ENCODE results near the gene SCGN.

SCGN gene

DNA sequence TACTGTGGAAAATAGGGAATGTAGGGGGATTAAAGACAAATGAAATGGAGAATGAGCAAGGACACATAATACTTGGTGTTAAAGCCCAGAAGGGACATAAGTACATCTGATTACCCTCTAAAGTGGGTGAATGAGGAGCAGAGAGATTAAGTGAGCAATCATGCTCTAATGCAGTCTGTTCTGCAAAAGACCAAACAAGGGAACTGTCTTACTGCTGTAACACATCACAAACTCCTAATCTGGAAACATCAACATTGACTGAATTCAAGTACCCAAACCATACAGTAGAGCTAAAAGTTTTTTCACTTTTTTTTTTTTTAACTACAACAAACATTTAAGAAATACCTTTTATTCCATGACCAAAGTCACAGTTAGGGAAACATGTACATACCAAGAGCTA is 83.2 kb downstream of the SCGN start (continued):
- TF ChIP-seq CSRNP3 (CRISPR knock-in tag; IDR thresholded peaks at IDR 0.05) (no peak), ZNF8 (CRISPR knock-in tag; IDR thresholded peaks at IDR 0.05) (no peak), CREB5 (CRISPR knock-in tag; IDR thresholded peaks at IDR 0.05; ENCODE audit: low read depth) (no peak)
- TF ChIP-seq, protein P1, sequence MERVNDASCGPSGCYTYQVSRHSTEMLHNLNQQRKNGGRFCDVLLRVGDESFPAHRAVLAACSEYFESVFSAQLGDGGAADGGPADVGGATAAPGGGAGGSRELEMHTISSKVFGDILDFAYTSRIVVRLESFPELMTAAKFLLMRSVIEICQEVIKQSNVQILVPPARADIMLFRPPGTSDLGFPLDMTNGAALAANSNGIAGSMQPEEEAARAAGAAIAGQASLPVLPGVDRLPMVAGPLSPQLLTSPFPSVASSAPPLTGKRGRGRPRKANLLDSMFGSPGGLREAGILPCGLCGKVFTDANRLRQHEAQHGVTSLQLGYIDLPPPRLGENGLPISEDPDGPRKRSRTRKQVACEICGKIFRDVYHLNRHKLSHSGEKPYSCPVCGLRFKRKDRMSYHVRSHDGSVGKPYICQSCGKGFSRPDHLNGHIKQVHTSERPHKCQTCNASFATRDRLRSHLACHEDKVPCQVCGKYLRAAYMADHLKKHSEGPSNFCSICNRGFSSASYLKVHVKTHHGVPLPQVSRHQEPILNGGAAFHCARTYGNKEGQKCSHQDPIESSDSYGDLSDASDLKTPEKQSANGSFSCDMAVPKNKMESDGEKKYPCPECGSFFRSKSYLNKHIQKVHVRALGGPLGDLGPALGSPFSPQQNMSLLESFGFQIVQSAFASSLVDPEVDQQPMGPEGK (CRISPR knock-in tag; IDR thresholded peaks at IDR 0.05; ENCODE audit: borderline replicate concordance) = no peak

GRCh38 chr6:25743868-25744267 is 91.9 kb downstream of the SCGN start:
- no peak for ATAC-seq
- TF ChIP-seq ZNF70 (CRISPR knock-in tag; IDR thresholded peaks at IDR 0.05) (no peak), BACH2 (CRISPR knock-in tag; IDR thresholded peaks at IDR 0.05; ENCODE audit: borderline replicate concordance) (no peak), PPARA (CRISPR knock-in tag; IDR thresholded peaks at IDR 0.05; ENCODE audit: borderline replicate concordance) (no peak), CREB5 (CRISPR knock-in tag; IDR thresholded peaks at IDR 0.05; ENCODE audit: low read depth) (no peak), ISL1 (CRISPR knock-in tag; IDR thresholded peaks at IDR 0.05) (no peak), OSR1 (CRISPR knock-in tag; IDR thresholded peaks at IDR 0.05) (no peak), TOX (CRISPR knock-in tag; IDR thresholded peaks at IDR 0.05; ENCODE audit: borderline replicate concordance) (no peak), POU6F1 (CRISPR knock-in tag; IDR thresholded peaks at IDR 0.05; ENCODE audit: borderline replicate concordance, low read depth) (no peak), TSHZ2 (CRISPR knock-in tag; IDR thresholded peaks at IDR 0.05) (no peak), RARB (CRISPR knock-in tag; IDR thresholded peaks at IDR 0.05) (no peak), TCF4 (CRISPR knock-in tag; IDR thresholded peaks at IDR 0.05; ENCODE audit: borderline replicate concordance) (no peak), ESRRG (CRISPR knock-in tag; IDR thresholded peaks at IDR 0.05) (no peak), ZNF8 (CRISPR knock-in tag; IDR thresholded peaks at IDR 0.05) (no peak), CSRNP3 (CRISPR knock-in tag; IDR thresholded peaks at IDR 0.05) (no peak), ZFP30 (CRISPR knock-in tag; IDR thresholded peaks at IDR 0.05) (no peak), ZNF565 (CRISPR knock-in tag; conservative IDR thresholded peaks at IDR 0.05; ENCODE audit: low read depth) (no peak), ZFP3 (CRISPR knock-in tag; IDR thresholded peaks at IDR 0.05) (no peak), ARNTL (CRISPR knock-in tag; IDR thresholded peaks at IDR 0.05; ENCODE audit: borderline replicate concordance, low read depth) (no peak), CSDC2 (CRISPR knock-in tag; IDR thresholded peaks at IDR 0.05) (no peak)
- TF ChIP-seq, protein P1 (CRISPR knock-in tag; IDR thresholded peaks at IDR 0.05; ENCODE audit: borderline replicate concordance) = no peak

Measured in SK-N-SH treated with all-trans-retinoic acid at 6 μM for 48 hours (cell line).